ENCODE results near the gene FZD1.
"Not testable (repeated sequence)": the region's sequence is repeated elsewhere in the genome, so short reads cannot be mapped to it uniquely, and the experiment has no call there.

The FZD1 gene

GRCh38 chr7:91294639-91295220 lies 30.5 kb downstream of the FZD1 start:
- in situ Hi-C loops (cut with MboI; ENCODE audit: low sequenced_read_pairs), result no loop called here
- DNase-seq (ENCODE audit: low spot score in 2 of 2), result no peak
- no peaks in the 10 kb centered on the region for H3K36me3 ChIP-seq (replicated peaks)
- no peak overlapping the region for H3K4me3 ChIP-seq
- no peaks in the 10 kb centered on the region for H3K9me3 ChIP-seq
- no peaks in the 10 kb centered on the region; the same call in 1 of the 2 replicates for H3K27me3 ChIP-seq (ENCODE audit: low read depth)
- H3K4me1 ChIP-seq, result no peaks in the 10 kb centered on the region

GRCh38 chr7:91295576-91295975 lies 31.3 kb downstream of the FZD1 start:
- no peaks in the 10 kb centered on the region for H3K4me1 ChIP-seq
- H3K4me3 ChIP-seq, result no peak overlapping the region
- no peaks in the 10 kb centered on the region; the same call in 1 of the 2 replicates for H3K27me3 ChIP-seq (ENCODE audit: low read depth)
- no peak for DNase-seq (ENCODE audit: low spot score in 2 of 2)
- in situ Hi-C loops (cut with MboI; ENCODE audit: low sequenced_read_pairs), result no loop called here
- no peaks in the 10 kb centered on the region for H3K36me3 ChIP-seq (replicated peaks)
- H3K9me3 ChIP-seq, result no peaks in the 10 kb centered on the region

- Histone ChIP-seq H3K4me1 (peaks cover 2% of the 10 kb centered on the region; the same call in 1 of the 2 replicates), H3K36me3 (replicated peaks) (no peaks in the 10 kb centered on the region), H3K27me3 (ENCODE audit: low read depth) (no peaks in the 10 kb centered on the region; the same call in 1 of the 2 replicates), H3K9me3 (no peaks in the 10 kb centered on the region), H3K4me3 (no peak overlapping the region)
- in situ Hi-C loops (cut with MboI; ENCODE audit: low sequenced_read_pairs), result no loop called here
- DNase-seq (ENCODE audit: low spot score in 2 of 2), result no peak
These were observed 33.7 kb downstream of the FZD1 start for GRCh38 chr7:91297939-91298338.

GRCh38 chr7:91299952-91300775 lies 35.9 kb downstream of the FZD1 start:
- Histone ChIP-seq H3K4me3 (no peak overlapping the region), H3K27me3 (ENCODE audit: low read depth) (no peaks in the 10 kb centered on the region; the same call in 1 of the 2 replicates), H3K36me3 (replicated peaks) (no peaks in the 10 kb centered on the region), H3K9me3 (no peaks in the 10 kb centered on the region), H3K4me1 (peaks cover 2% of the 10 kb centered on the region; the same call in 1 of the 2 replicates)
- in situ Hi-C loops (cut with MboI; ENCODE audit: low sequenced_read_pairs), result no loop called here
- DNase-seq (ENCODE audit: low spot score in 2 of 2), result no peak

- no peaks in the 10 kb centered on the region for H3K36me3 ChIP-seq (replicated peaks)
- peaks cover 2% of the 10 kb centered on the region; the same call in 1 of the 2 replicates for H3K4me1 ChIP-seq
- no peak overlapping the region for H3K4me3 ChIP-seq
- H3K27me3 ChIP-seq (ENCODE audit: low read depth), result no peaks in the 10 kb centered on the region; the same call in 1 of the 2 replicates
- DNase-seq (ENCODE audit: low spot score in 2 of 2), result no peak
- no peaks in the 10 kb centered on the region for H3K9me3 ChIP-seq
- in situ Hi-C loops (cut with MboI; ENCODE audit: low sequenced_read_pairs), result no loop called here
These were observed 38.6 kb downstream of the FZD1 start for GRCh38 chr7:91302794-91303193.

GRCh38 chr7:91306266-91306665 lies 42.0 kb downstream of the FZD1 start:
- Histone ChIP-seq H3K4me1 (peaks cover 2% of the 10 kb centered on the region; the same call in 1 of the 2 replicates), H3K4me3 (no peak overlapping the region), H3K9me3 (no peaks in the 10 kb centered on the region), H3K36me3 (replicated peaks) (no peaks in the 10 kb centered on the region), H3K27me3 (ENCODE audit: low read depth) (no peaks in the 10 kb centered on the region)
- DNase-seq (ENCODE audit: low spot score in 2 of 2), result no peak
- in situ Hi-C loops (cut with MboI; ENCODE audit: low sequenced_read_pairs), result no loop called here

- no peaks in the 10 kb centered on the region for H3K4me1 ChIP-seq
- no peak for DNase-seq (ENCODE audit: low spot score in 2 of 2)
- H3K36me3 ChIP-seq (replicated peaks), result no peaks in the 10 kb centered on the region
- no peaks in the 10 kb centered on the region for H3K9me3 ChIP-seq
- in situ Hi-C loops (cut with MboI; ENCODE audit: low sequenced_read_pairs), result no loop called here
- H3K4me3 ChIP-seq, result no peak overlapping the region
- H3K27me3 ChIP-seq (ENCODE audit: low read depth), result no peaks in the 10 kb centered on the region
These were observed 43.2 kb downstream of the FZD1 start for GRCh38 chr7:91307467-91307866.

GRCh38 chr7:91308191-91308590 lies 44.0 kb downstream of the FZD1 start:
- H3K4me1 ChIP-seq; in situ Hi-C loops (cut with MboI; ENCODE audit: low sequenced_read_pairs); H3K4me3 ChIP-seq; H3K9me3 ChIP-seq; H3K27me3 ChIP-seq (ENCODE audit: low read depth); DNase-seq (ENCODE audit: low spot score in 2 of 2); H3K36me3 ChIP-seq (replicated peaks): not testable (repeated sequence)

GRCh38 chr7:91310830-91311460 lies 46.7 kb downstream of the FZD1 start:
- Histone ChIP-seq H3K4me3 (no peak overlapping the region), H3K4me1 (no peaks in the 10 kb centered on the region), H3K9me3 (no peaks in the 10 kb centered on the region), H3K36me3 (replicated peaks) (no peaks in the 10 kb centered on the region), H3K27me3 (ENCODE audit: low read depth) (no peaks in the 10 kb centered on the region)
- DNase-seq (ENCODE audit: low spot score in 2 of 2), result no peak
- in situ Hi-C loops (cut with MboI; ENCODE audit: low sequenced_read_pairs), result no loop called here

GRCh38 chr7:91311839-91312238 lies 47.6 kb downstream of the FZD1 start:
- Histone ChIP-seq H3K36me3 (replicated peaks) (no peaks in the 10 kb centered on the region), H3K9me3 (no peaks in the 10 kb centered on the region), H3K4me3 (no peak overlapping the region), H3K27me3 (ENCODE audit: low read depth) (no peaks in the 10 kb centered on the region), H3K4me1 (no peaks in the 10 kb centered on the region)
- in situ Hi-C loops (cut with MboI; ENCODE audit: low sequenced_read_pairs), result no loop called here
- no peak for DNase-seq (ENCODE audit: low spot score in 2 of 2)

- Histone ChIP-seq H3K36me3 (replicated peaks) (no peaks in the 10 kb centered on the region), H3K9me3 (no peaks in the 10 kb centered on the region), H3K27me3 (ENCODE audit: low read depth) (no peaks in the 10 kb centered on the region), H3K4me1 (no peaks in the 10 kb centered on the region), H3K4me3 (no peak overlapping the region)
- in situ Hi-C loops (cut with MboI; ENCODE audit: low sequenced_read_pairs), result no loop called here
- DNase-seq (ENCODE audit: low spot score in 2 of 2), result no peak
These were observed 48.9 kb downstream of the FZD1 start for GRCh38 chr7:91313113-91313512.

GRCh38 chr7:91314591-91315323 lies 50.5 kb downstream of the FZD1 start:
- in situ Hi-C loops (cut with MboI; ENCODE audit: low sequenced_read_pairs), result no loop called here
- Histone ChIP-seq H3K27me3 (ENCODE audit: low read depth) (no peaks in the 10 kb centered on the region), H3K4me1 (no peaks in the 10 kb centered on the region), H3K36me3 (replicated peaks) (no peaks in the 10 kb centered on the region), H3K4me3 (no peak overlapping the region), H3K9me3 (no peaks in the 10 kb centered on the region)
- no peak for DNase-seq (ENCODE audit: low spot score in 2 of 2)

- Histone ChIP-seq H3K4me1 (no peaks in the 10 kb centered on the region), H3K36me3 (replicated peaks) (no peaks in the 10 kb centered on the region), H3K4me3 (no peak overlapping the region), H3K9me3 (no peaks in the 10 kb centered on the region), H3K27me3 (ENCODE audit: low read depth) (no peaks in the 10 kb centered on the region)
- no peak for DNase-seq (ENCODE audit: low spot score in 2 of 2)
- in situ Hi-C loops (cut with MboI; ENCODE audit: low sequenced_read_pairs), result no loop called here
These were observed 52.2 kb downstream of the FZD1 start for GRCh38 chr7:91316426-91316825.

All from HAP-1 (cell line).